ENCODE data around the gene TPSAB1.

DNA sequence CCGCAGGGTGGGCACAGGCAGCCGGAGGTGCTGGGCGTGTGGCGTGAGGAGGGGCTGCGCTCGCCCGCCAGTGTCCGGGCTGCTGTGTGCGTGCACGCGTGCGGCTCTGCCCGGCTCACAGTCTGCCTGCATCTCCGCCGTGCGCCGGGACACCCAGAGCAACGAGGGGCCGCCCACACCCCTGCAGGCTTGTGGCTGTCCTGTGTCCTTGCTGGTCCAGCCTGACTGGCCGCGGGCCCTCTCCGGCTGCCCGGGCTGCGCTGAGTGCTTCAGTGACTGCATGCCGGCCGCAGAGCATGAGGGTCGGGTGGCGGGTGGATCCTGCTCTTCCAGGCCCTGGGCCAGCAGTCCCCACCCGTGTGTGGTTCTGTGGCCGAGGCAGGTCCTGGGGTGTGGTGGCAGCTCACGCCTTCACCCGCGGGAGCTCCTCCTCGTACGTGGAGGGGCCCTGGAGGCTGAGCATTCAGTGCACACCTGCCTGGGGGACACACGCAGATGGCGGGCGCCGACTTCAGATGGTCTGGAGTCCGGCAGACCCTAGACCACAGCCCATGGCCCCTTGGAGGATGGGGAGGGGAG, 27.8 kb upstream of the TPSAB1 start:
- no peak for TF ChIP-seq CTCF (IDR thresholded peaks at IDR 0.05; ENCODE audit: insufficient read depth, low read length)
- no peak for TF ChIP-seq POLR2AphosphoS5 (IDR thresholded peaks at IDR 0.05; ENCODE audit: low read depth)
- TF ChIP-seq, protein P1, sequence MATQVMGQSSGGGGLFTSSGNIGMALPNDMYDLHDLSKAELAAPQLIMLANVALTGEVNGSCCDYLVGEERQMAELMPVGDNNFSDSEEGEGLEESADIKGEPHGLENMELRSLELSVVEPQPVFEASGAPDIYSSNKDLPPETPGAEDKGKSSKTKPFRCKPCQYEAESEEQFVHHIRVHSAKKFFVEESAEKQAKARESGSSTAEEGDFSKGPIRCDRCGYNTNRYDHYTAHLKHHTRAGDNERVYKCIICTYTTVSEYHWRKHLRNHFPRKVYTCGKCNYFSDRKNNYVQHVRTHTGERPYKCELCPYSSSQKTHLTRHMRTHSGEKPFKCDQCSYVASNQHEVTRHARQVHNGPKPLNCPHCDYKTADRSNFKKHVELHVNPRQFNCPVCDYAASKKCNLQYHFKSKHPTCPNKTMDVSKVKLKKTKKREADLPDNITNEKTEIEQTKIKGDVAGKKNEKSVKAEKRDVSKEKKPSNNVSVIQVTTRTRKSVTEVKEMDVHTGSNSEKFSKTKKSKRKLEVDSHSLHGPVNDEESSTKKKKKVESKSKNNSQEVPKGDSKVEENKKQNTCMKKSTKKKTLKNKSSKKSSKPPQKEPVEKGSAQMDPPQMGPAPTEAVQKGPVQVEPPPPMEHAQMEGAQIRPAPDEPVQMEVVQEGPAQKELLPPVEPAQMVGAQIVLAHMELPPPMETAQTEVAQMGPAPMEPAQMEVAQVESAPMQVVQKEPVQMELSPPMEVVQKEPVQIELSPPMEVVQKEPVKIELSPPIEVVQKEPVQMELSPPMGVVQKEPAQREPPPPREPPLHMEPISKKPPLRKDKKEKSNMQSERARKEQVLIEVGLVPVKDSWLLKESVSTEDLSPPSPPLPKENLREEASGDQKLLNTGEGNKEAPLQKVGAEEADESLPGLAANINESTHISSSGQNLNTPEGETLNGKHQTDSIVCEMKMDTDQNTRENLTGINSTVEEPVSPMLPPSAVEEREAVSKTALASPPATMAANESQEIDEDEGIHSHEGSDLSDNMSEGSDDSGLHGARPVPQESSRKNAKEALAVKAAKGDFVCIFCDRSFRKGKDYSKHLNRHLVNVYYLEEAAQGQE (IDR thresholded peaks at IDR 0.05; ENCODE audit: insufficient replicate concordance, low read depth) = no peak
- no peak for TF ChIP-seq SPI1 (IDR thresholded peaks at IDR 0.05; ENCODE audit: borderline replicate concordance, low read depth)

Data from HL-60 (cell line).